ENCODE results near the gene CCNDBP1.
A peak's percentile ranks its signal among the peaks of the same experiment; 100 is the strongest.

The CCNDBP1 gene

DNA sequence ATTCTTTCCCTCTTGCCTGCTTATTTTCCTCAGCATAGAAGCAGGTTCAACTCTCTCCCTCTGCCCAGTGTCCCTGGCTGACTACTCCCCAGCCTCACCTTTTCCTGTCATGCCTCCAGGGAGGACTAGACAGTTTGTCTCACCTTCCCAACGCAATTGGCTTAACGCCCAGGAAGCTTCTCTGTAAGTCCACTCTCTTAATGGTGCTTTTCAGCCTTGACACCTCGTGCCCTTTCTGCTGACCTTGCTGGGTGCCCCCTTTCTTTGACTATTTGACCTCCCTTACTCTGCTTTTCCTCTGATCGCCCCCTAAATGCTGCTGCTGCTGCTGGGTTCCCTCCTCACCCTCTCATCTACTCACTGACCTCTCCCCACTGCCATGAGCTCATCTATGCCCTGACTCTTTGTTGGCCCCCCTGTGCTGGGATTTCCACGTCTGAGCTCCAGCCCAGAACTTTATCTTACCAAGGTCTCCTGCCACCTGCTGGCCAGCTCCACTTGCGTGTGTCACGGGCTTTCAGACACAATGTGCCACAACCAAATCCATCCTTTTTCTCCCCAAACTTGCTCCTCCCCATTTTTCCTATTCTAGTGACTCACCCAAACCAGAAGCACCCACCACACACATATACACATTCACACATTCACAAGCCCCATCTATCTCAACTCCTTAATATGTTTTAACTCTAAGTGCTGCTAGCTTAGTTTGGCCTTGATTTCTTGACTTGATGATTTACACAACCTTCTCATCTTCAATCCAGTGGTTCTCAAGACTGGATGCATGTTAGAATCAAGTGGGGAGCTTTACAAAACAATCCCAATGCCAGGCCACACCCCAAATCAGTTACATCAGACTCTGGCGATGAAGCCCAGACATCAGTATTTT is 19.1 kb downstream of the CCNDBP1 start:
- Histone ChIP-seq H3K4me1 (ENCODE audit: low read length) (peaks cover 3% of the 10 kb centered on the region; the same call in 1 of the 2 replicates), H3K27me3 (ENCODE audit: low read depth, low read length) (peaks cover 10% of the 10 kb centered on the region; the same call in 1 of the 2 replicates), H3K9me3 (ENCODE audit: insufficient read depth, low read length) (no peaks in the 10 kb centered on the region), H3K4me3 (ENCODE audit: low read length) (no peak overlapping the region), H3K27ac (ENCODE audit: low read length) (no peak overlapping the region), H3K79me2 (ENCODE audit: low read length) (no peaks in the 10 kb centered on the region), H4K20me1 (ENCODE audit: insufficient read depth, low read length) (no peaks in the 10 kb centered on the region), H3K4me2 (ENCODE audit: low read length) (peak overlapping the region; percentile 48), H3K36me3 (replicated peaks; ENCODE audit: low read depth, low read length) (no peaks in the 10 kb centered on the region), H3K9ac (ENCODE audit: low read length) (no peak overlapping the region), H2AFZ (ENCODE audit: low read depth, low read length) (peak overlapping the region; percentile 60; the same call in 1 of the 2 replicates)
- no peak for TF ChIP-seq EZH2phosphoT487 (IDR thresholded peaks at IDR 0.05; ENCODE audit: low read depth)
- TF ChIP-seq, protein P1, sequence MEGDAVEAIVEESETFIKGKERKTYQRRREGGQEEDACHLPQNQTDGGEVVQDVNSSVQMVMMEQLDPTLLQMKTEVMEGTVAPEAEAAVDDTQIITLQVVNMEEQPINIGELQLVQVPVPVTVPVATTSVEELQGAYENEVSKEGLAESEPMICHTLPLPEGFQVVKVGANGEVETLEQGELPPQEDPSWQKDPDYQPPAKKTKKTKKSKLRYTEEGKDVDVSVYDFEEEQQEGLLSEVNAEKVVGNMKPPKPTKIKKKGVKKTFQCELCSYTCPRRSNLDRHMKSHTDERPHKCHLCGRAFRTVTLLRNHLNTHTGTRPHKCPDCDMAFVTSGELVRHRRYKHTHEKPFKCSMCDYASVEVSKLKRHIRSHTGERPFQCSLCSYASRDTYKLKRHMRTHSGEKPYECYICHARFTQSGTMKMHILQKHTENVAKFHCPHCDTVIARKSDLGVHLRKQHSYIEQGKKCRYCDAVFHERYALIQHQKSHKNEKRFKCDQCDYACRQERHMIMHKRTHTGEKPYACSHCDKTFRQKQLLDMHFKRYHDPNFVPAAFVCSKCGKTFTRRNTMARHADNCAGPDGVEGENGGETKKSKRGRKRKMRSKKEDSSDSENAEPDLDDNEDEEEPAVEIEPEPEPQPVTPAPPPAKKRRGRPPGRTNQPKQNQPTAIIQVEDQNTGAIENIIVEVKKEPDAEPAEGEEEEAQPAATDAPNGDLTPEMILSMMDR (IDR thresholded peaks at IDR 0.05; ENCODE audit: low read depth, low read length), result peak; percentile 90

DNA sequence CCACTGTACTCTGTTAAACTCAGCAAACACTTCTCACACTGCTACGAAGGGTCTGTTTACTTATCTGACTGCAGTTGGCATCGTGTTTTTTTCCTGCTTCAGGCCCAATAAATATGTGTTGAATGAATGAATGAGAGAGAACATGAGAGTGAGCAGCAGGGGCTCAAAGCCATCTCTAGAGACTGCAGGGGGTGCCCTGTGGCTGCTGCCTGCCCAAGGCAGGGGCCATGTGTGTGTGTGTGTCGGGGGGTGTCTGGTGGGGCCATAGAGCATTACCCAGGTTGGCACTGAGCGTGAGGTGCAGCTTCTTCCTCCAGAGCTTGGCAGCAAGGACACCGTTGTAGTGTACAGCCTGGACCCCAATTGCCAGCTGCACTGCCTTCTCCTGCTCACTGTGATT is 20.9 kb downstream of the CCNDBP1 start:
- no peak overlapping the region for H3K9ac ChIP-seq (ENCODE audit: low read length)
- no peak overlapping the region for H3K27ac ChIP-seq (ENCODE audit: low read length)
- no peaks in the 10 kb centered on the region for H3K79me2 ChIP-seq (ENCODE audit: low read length)
- H3K9me3 ChIP-seq (ENCODE audit: insufficient read depth, low read length), result no peaks in the 10 kb centered on the region
- H2AFZ ChIP-seq (ENCODE audit: low read depth, low read length), result no peak overlapping the region
- H3K4me1 ChIP-seq (ENCODE audit: low read length), result peaks cover 3% of the 10 kb centered on the region; the same call in 1 of the 2 replicates
- H3K4me2 ChIP-seq (ENCODE audit: low read length), result no peak overlapping the region
- H3K4me3 ChIP-seq (ENCODE audit: low read length), result no peak overlapping the region
- peaks cover 10% of the 10 kb centered on the region; the same call in 1 of the 2 replicates for H3K27me3 ChIP-seq (ENCODE audit: low read depth, low read length)
- no peaks in the 10 kb centered on the region for H3K36me3 ChIP-seq (replicated peaks; ENCODE audit: low read depth, low read length)
- TF ChIP-seq, protein P1 (IDR thresholded peaks at IDR 0.05; ENCODE audit: low read depth, low read length), result no peak
- no peak for TF ChIP-seq EZH2phosphoT487 (IDR thresholded peaks at IDR 0.05; ENCODE audit: low read depth)
- no peaks in the 10 kb centered on the region for H4K20me1 ChIP-seq (ENCODE audit: insufficient read depth, low read length)

DNA sequence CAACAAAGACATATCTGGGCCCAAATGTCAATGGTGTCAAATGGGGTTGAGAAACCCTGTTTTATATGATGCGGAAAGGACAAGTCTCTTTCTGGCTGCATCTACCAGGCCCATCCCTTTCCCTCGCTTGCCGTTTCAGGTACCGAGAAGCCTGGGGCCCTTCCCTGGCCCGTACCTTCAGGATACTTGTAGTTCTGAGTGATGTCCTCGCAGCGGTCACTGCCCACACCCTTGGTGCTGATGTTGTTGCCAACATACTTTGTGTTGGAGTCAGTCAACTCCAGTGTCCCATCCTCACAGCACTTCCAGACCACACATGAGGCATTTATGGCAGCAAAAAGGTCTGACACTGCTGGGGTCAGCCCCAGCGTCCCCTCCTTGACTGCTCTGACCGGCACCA is 21.8 kb downstream of the CCNDBP1 start:
- Histone ChIP-seq H3K27me3 (ENCODE audit: low read depth, low read length) (peaks cover 10% of the 10 kb centered on the region; the same call in 1 of the 2 replicates), H3K4me1 (ENCODE audit: low read length) (peaks cover 3% of the 10 kb centered on the region; the same call in 1 of the 2 replicates), H4K20me1 (ENCODE audit: insufficient read depth, low read length) (no peaks in the 10 kb centered on the region), H3K4me3 (ENCODE audit: low read length) (no peak overlapping the region), H3K27ac (ENCODE audit: low read length) (no peak overlapping the region), H3K4me2 (ENCODE audit: low read length) (no peak overlapping the region), H3K79me2 (ENCODE audit: low read length) (no peaks in the 10 kb centered on the region), H3K9ac (ENCODE audit: low read length) (no peak overlapping the region), H3K9me3 (ENCODE audit: insufficient read depth, low read length) (no peaks in the 10 kb centered on the region), H2AFZ (ENCODE audit: low read depth, low read length) (no peak overlapping the region), H3K36me3 (replicated peaks; ENCODE audit: low read depth, low read length) (no peaks in the 10 kb centered on the region)
- no peak for TF ChIP-seq EZH2phosphoT487 (IDR thresholded peaks at IDR 0.05; ENCODE audit: low read depth)
- TF ChIP-seq, protein P1 (IDR thresholded peaks at IDR 0.05; ENCODE audit: low read depth, low read length), result no peak

Data from OCI-LY3 (cell line).